ENCODE measurements around the gene SGCA.

DNA sequence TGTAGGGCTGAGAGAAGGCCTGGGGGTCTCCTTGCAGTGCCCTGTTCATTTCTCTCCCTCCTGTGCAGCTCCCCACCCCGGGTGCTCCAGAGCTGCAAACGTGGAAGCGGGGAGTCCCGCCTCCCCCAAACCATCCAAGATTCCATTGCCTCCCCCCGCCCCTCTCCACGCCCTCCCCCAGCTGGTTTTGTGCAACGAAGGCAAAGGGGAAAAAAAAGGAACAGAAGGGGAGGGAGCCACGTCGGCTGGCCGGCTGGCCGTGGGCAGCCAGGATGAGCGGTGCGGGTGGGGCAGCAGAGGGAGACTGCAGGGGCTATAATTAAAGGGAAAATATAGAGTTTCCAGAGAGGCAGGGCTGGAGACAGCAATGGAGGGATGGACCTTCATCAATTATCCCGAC lies 37.3 kb downstream of the SGCA start:
- TF ChIP-seq CTCF (IDR thresholded peaks at IDR 0.05) (no peak), POLR2A (IDR thresholded peaks at IDR 0.05) (no peak)

Data from body of pancreas (tissue), 4 donors.